Upper lobe of left lung (tissue), 4 donors: ENCODE results near the gene B3GALT5.

ENCODE experiments used
- CTCF ChIP-seq, 6 experiments: fragments of 450-650 bp in 4 of 6; fragments of 200-600 bp in 2 of 6; sonication (generic) in 2 of 6; IDR thresholded peaks; one replicate each; pipeline ENCODE4 v1.5.1; 2016 to 2019; ENCODE audit warnings: antibody characterized with exemption in 6 of 6
- POLR2A ChIP-seq, 4 donors: fragments of 450-650 bp; IDR thresholded peaks; one replicate each; pipeline ENCODE4 v1.5.1; 2016 to 2017; ENCODE audit warnings: antibody characterized with exemption in 4 of 4, mild to moderate bottlenecking in 2 of 4
- POLR2AphosphoS5 ChIP-seq, 2 donors: sonication (generic); formaldehyde crosslinking; IDR thresholded peaks; one replicate each; pipeline ENCODE4 v1.5.1; 2017; ENCODE audit warnings: antibody characterized with exemption in 2 of 2

GRCh38 chr21:39655589-39655988, 42.8 kb downstream of the B3GALT5 start:
- TF ChIP-seq CTCF (IDR thresholded peaks at IDR 0.05) (no peak), POLR2AphosphoS5 (IDR thresholded peaks at IDR 0.05) (no peak), POLR2A (IDR thresholded peaks at IDR 0.05) (no peak)
